Choroid plexus epithelial cell (primary cell): ENCODE data around the gene SLC44A4.
"Not testable (repeated sequence)": the region's sequence is repeated elsewhere in the genome, so short reads cannot be mapped to it uniquely, and the experiment has no call there.

Experiments
- DNase-seq: peaks from one replicate; pipeline ENCODE4 v3.0.0-alpha.2; 2010; ENCODE audit warnings: low read depth
- H3K4me3 ChIP-seq: 2 replicates; pipeline ENCODE4 v1.5.1; 2011; ENCODE audit warnings: low read depth, mild to moderate bottlenecking, control low read depth, low read length, moderate library complexity
- CTCF ChIP-seq: conservative IDR thresholded peaks from 2 replicates; pipeline ENCODE4 v1.5.1; 2011; ENCODE audit warnings: low read depth, mild to moderate bottlenecking, control low read depth, inconsistent platforms, low read length, moderate library complexity

Gene SLC44A4

GRCh38 chr6:31907158-31907813, 28.5 kb upstream of the SLC44A4 start:
- no peak for TF ChIP-seq CTCF
- peak; percentile 94 for DNase-seq
- H3K4me3 ChIP-seq: no peak overlapping the region

GRCh38 chr6:31906727-31907126, 27.9 kb upstream of the SLC44A4 start:
- not testable (repeated sequence) for DNase-seq, H3K4me3 ChIP-seq

GRCh38 chr6:31906122-31906521, 27.3 kb upstream of the SLC44A4 start:
- TF ChIP-seq CTCF: no peak
- H3K4me3 ChIP-seq: no peak overlapping the region
- no peak for DNase-seq

- H3K4me3 ChIP-seq: no peak overlapping the region
- DNase-seq: no peak
- no peak for TF ChIP-seq CTCF
These were observed 26.2 kb upstream of the SLC44A4 start for GRCh38 chr6:31905041-31905440.

GRCh38 chr6:31903957-31904356, 25.2 kb upstream of the SLC44A4 start:
- TF ChIP-seq CTCF: no peak
- DNase-seq: no peak
- H3K4me3 ChIP-seq: no peak overlapping the region

- no peak for TF ChIP-seq CTCF
- peak; percentile 98 for DNase-seq
- H3K4me3 ChIP-seq: peak within 1 kb of the TSS; percentile 68
These were observed 23.3 kb upstream of the SLC44A4 start, which contains the start of gene ZBTB12 for GRCh38 chr6:31901953-31902643. ZBTB12 (minus strand) TSS chr6:31902086; CDS start chr6:31901305, 781 bp downstream.

- H3K4me3 ChIP-seq: peak overlapping the region; percentile 68
- TF ChIP-seq CTCF: no peak
- DNase-seq: peak; percentile 57
These were observed 22.7 kb upstream of the SLC44A4 start for GRCh38 chr6:31901415-31901952.
